ENCODE measurements around the gene NPAS3. TPM values are rescaled to one million over a fixed set of nuclear protein-coding genes. Genes with fewer than 3 reads are reported as not detected.

NPAS3 gene
- total and polyA plus RNA-seq, 2 of the 8 experiments (the other 6 are each of a cell fraction or from before 2014, with no cell fraction given) = 0.11 to 0.60 TPM

DNA sequence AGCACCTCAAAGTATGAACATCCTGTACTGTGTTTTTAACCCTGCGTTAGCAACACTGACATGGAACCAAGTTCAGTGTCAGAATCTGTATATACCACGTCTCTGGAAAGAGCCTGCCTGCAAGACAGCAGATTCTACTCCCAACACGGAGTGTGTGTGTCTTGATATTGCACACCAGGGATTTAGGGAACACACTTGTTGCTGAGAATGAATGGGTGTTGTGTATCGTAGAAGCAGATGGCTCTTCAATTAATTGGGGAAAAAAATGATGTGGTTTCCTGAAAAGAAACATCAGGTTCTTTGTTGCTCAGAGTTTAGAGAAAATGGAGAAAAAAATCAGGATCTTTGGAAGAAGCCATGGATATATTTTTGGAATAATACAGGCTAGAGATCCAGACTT is 841.4 kb downstream of the NPAS3 start (continued):
- TF ChIP-seq RBBP5 (IDR thresholded peaks at IDR 0.05; ENCODE audit: borderline replicate concordance, low read depth, low read length) = no peak
- TF ChIP-seq EGR1 (IDR thresholded peaks at IDR 0.05; ENCODE audit: borderline replicate concordance, low read depth, low read length) = no peak
- no peak for TF ChIP-seq EZH2 (IDR thresholded peaks at IDR 0.05; ENCODE audit: low read depth, low read length, severe bottlenecking)
- no peak for TF ChIP-seq SP1 (IDR thresholded peaks at IDR 0.05; ENCODE audit: low read depth, low read length)
- TF ChIP-seq CBX8 (IDR thresholded peaks at IDR 0.05; ENCODE audit: borderline replicate concordance, low read depth, low read length) = no peak
- TF ChIP-seq BACH1 (IDR thresholded peaks at IDR 0.05; ENCODE audit: low read length) = no peak
- no peak for TF ChIP-seq CHD1 (IDR thresholded peaks at IDR 0.05; ENCODE audit: low read depth, low read length)

All from H1 (cell line).